Left ventricle myocardium superior (tissue), 1 donor: ENCODE data around the gene KCNK7. TPM values are rescaled to one million over a fixed set of nuclear protein-coding genes. Genes with fewer than 3 reads are reported as not detected.
A peak's percentile ranks its signal among the peaks of the same experiment; 100 is the strongest.

Experiments used
- ATAC-seq: fragments of 200-7000 bp; cut with Tn5 transposase; one replicate; pipeline ENCODE4 v1.9.1; 2020; ENCODE audit warnings: mild to moderate bottlenecking, moderate library complexity
- DNase-seq: peaks from one replicate; pipeline ENCODE4 v3.0.0-alpha.2; 2020
- intact Hi-C: fragments of 100-400 bp; cut with micrococcal nuclease; formaldehyde crosslinking; loops from one replicate; pipeline ENCODE4 v1.11.0; 2022
- total RNA-seq: library from RNA; stranded (reverse); fragmentation: NEBNext Ultra II Directional; extraction: Animal tissue kit (Norgen Biotek cat#: 25700); gene quantifications from one replicate; pipeline ENCODE4 v1.2.1, GENCODE V29; 2021
- donor health status: DM: no; HTN: yes; CAD: no; lungs with severe emphysema.

KCNK7 gene
- total RNA-seq, 1 donor from 2014 or later = 0.94 TPM

- DNase-seq = peak; percentile 79
- intact Hi-C loops = no loop called here
- peak; percentile 73 for ATAC-seq
These were observed 34.6 kb upstream of the KCNK7 start for GRCh38 chr11:65630215-65630614.

- ATAC-seq (no peak), DNase-seq (no peak)
- intact Hi-C loops = no loop called here
These were observed 34.0 kb upstream of the KCNK7 start for GRCh38 chr11:65629579-65629978.

- ATAC-seq (no peak), DNase-seq (peak; percentile 21)
- intact Hi-C loops = no loop called here
These were observed 31.6 kb upstream of the KCNK7 start for GRCh38 chr11:65627202-65627601.

GRCh38 chr11:65625628-65626342 is 30.2 kb upstream of the KCNK7 start:
- peak; percentile 82 for DNase-seq
- peak; percentile 82 for ATAC-seq
- intact Hi-C loops = no loop called here

GRCh38 chr11:65624931-65625627 is 29.5 kb upstream of the KCNK7 start:
- peak; percentile 20 for DNase-seq
- intact Hi-C loops = no loop called here
- ATAC-seq = no peak

GRCh38 chr11:65623852-65624616 is 28.4 kb upstream of the KCNK7 start:
- intact Hi-C loops = no loop called here
- DNase-seq (peak; percentile 20), ATAC-seq (no peak)

GRCh38 chr11:65623177-65623576 is 27.6 kb upstream of the KCNK7 start:
- ATAC-seq (no peak), DNase-seq (peak; percentile 22)
- intact Hi-C loops = no loop called here

- intact Hi-C loops = no loop called here
- DNase-seq (peak; percentile 26), ATAC-seq (no peak)
These were observed 26.4 kb upstream of the KCNK7 start for GRCh38 chr11:65622011-65622410.

- ATAC-seq (no peak), DNase-seq (peak; percentile 23)
- intact Hi-C loops = no loop called here
These were observed 25.9 kb upstream of the KCNK7 start for GRCh38 chr11:65621460-65621859.

- intact Hi-C loops = no loop called here
- DNase-seq = peak; percentile 30
- no peak for ATAC-seq
These were observed 25.1 kb upstream of the KCNK7 start for GRCh38 chr11:65620666-65621065.

- ATAC-seq (no peak), DNase-seq (peak; percentile 31)
- intact Hi-C loops = no loop called here
These were observed 23.8 kb upstream of the KCNK7 start for GRCh38 chr11:65619281-65619928.

- peak; percentile 21 for DNase-seq
- ATAC-seq = no peak
- intact Hi-C loops = no loop called here
These were observed 23.2 kb upstream of the KCNK7 start for GRCh38 chr11:65618763-65619162.

GRCh38 chr11:65617990-65618751 is 22.6 kb upstream of the KCNK7 start:
- ATAC-seq (no peak), DNase-seq (no peak)
- intact Hi-C loops = no loop called here

GRCh38 chr11:65617136-65617850 is 21.7 kb upstream of the KCNK7 start:
- DNase-seq = no peak
- intact Hi-C loops = no loop called here

GRCh38 chr11:65616575-65617001 is 21.0 kb upstream of the KCNK7 start:
- no peak for ATAC-seq
- DNase-seq = no peak
- intact Hi-C loops = no loop called here

More at GRCh38 chr11:65617136-65617850, 21.7 kb upstream of the KCNK7 start:
- no peak for ATAC-seq

- intact Hi-C loops = no loop called here
- DNase-seq (peak; percentile 77), ATAC-seq (peak; percentile 0)
These were observed 20.5 kb upstream of the KCNK7 start for GRCh38 chr11:65615950-65616574.

GRCh38 chr11:65615229-65615949 is 19.8 kb upstream of the KCNK7 start, which contains the start of gene PCNX3:
Gene PCNX3 (plus strand): TSS chr11:65615776. CDS start chr11:65616312, 536 bp downstream.
- peak; percentile 100 for DNase-seq
- intact Hi-C loops = no loop called here
- peak; percentile 81 for ATAC-seq
